Ectodermal cell (in vitro differentiated cells): ENCODE results near the gene GID4.

Experiments
- H3K27ac ChIP-seq: 2 replicates; pipeline ENCODE4 v1.7.0; 2013; ENCODE audit warnings: mild to moderate bottlenecking, low read depth, low read length; ENCODE audit not compliant: insufficient read depth, poor library complexity, severe bottlenecking
- H3K27me3 ChIP-seq: 2 replicates; pipeline ENCODE4 v1.7.0; 2013; ENCODE audit warnings: mild to moderate bottlenecking, low read length; ENCODE audit not compliant: insufficient read depth, control insufficient read depth, poor library complexity, severe bottlenecking
- H3K36me3 ChIP-seq: one replicate; pipeline ENCODE4 v1.7.0; 2013; ENCODE audit warnings: low read length; ENCODE audit not compliant: control insufficient read depth, insufficient read depth
- H3K4me1 ChIP-seq: one replicate; pipeline ENCODE4 v1.7.0; 2013; ENCODE audit warnings: low read length; ENCODE audit not compliant: control insufficient read depth, insufficient read depth
- H3K4me3 ChIP-seq: 2 replicates; pipeline ENCODE4 v1.7.0; 2013; ENCODE audit warnings: low read depth, low read length, control low read depth; ENCODE audit not compliant: insufficient read depth
- H3K9me3 ChIP-seq: 2 replicates; pipeline ENCODE4 v1.7.0; 2013; ENCODE audit warnings: mild to moderate bottlenecking, low read length, moderate library complexity; ENCODE audit not compliant: control insufficient read depth
- WGBS, 2 experiments: methylation state at CpG; one replicate each; pipeline ENCODE4 v1.1.7; 2013; ENCODE audit warnings: missing lambda C conversion rate in 2 of 2; 5-methylcytosine and 5-hydroxymethylcytosine counted together

GID4 gene

GRCh38 chr17:18070861-18071340, 31.7 kb downstream of the GID4 start:
- WGBS, 2 experiments, result 55% methylated on average over 8 of the region's 8 CpGs
- no peak overlapping the region for H3K27ac ChIP-seq

GRCh38 chr17:18071751-18072150, 32.5 kb downstream of the GID4 start:
- H3K9me3 ChIP-seq, result no peaks in the 10 kb centered on the region
- H3K4me3 ChIP-seq, result no peak overlapping the region
- H3K27me3 ChIP-seq, result no peaks in the 10 kb centered on the region
- peaks cover 5% of the 10 kb centered on the region for H3K4me1 ChIP-seq
- H3K27ac ChIP-seq, result no peak overlapping the region
- no peaks in the 10 kb centered on the region for H3K36me3 ChIP-seq

More at GRCh38 chr17:18070861-18071340, 31.7 kb downstream of the GID4 start:
- peaks cover 5% of the 10 kb centered on the region for H3K4me1 ChIP-seq
- H3K27me3 ChIP-seq, result no peaks in the 10 kb centered on the region
- H3K4me3 ChIP-seq, result no peak overlapping the region
- H3K9me3 ChIP-seq, result no peaks in the 10 kb centered on the region
- no peaks in the 10 kb centered on the region for H3K36me3 ChIP-seq

GRCh38 chr17:18074566-18075272, 35.5 kb downstream of the GID4 start:
- Histone ChIP-seq H3K36me3 (no peaks in the 10 kb centered on the region), H3K4me3 (no peak overlapping the region), H3K27me3 (no peaks in the 10 kb centered on the region), H3K4me1 (peaks cover 5% of the 10 kb centered on the region), H3K27ac (no peak overlapping the region), H3K9me3 (no peaks in the 10 kb centered on the region)
- WGBS, 2 experiments, result 91 to 95% methylated on average over 6 of the region's 6 CpGs

- WGBS, 2 experiments, result 90 to 91% methylated on average over 7 of the region's 7 CpGs
- Histone ChIP-seq H3K27me3 (no peaks in the 10 kb centered on the region), H3K4me3 (no peak overlapping the region), H3K4me1 (no peaks in the 10 kb centered on the region), H3K9me3 (no peaks in the 10 kb centered on the region), H3K27ac (no peak overlapping the region), H3K36me3 (no peaks in the 10 kb centered on the region)
Observed at GRCh38 chr17:18076936-18077335, 37.7 kb downstream of the GID4 start.

- H3K4me1 ChIP-seq, result no peaks in the 10 kb centered on the region
- no peak overlapping the region for H3K4me3 ChIP-seq
- no peaks in the 10 kb centered on the region for H3K27me3 ChIP-seq
- no peaks in the 10 kb centered on the region for H3K9me3 ChIP-seq
- H3K27ac ChIP-seq, result no peak overlapping the region
- WGBS, 2 experiments, result 92 to 98% methylated on average over 4 of the region's 4 CpGs
- H3K36me3 ChIP-seq, result no peaks in the 10 kb centered on the region
Observed at GRCh38 chr17:18079543-18079942, 40.3 kb downstream of the GID4 start.

GRCh38 chr17:18084256-18084655, 45.0 kb downstream of the GID4 start:
- 92 to 95% methylated on average over 3 to 4 of the region's 4 CpGs for WGBS, 2 experiments
- no peaks in the 10 kb centered on the region for H3K36me3 ChIP-seq
- no peak overlapping the region for H3K27ac ChIP-seq
- H3K9me3 ChIP-seq, result no peaks in the 10 kb centered on the region
- no peaks in the 10 kb centered on the region for H3K27me3 ChIP-seq
- H3K4me1 ChIP-seq, result no peaks in the 10 kb centered on the region
- no peak overlapping the region for H3K4me3 ChIP-seq

- Histone ChIP-seq H3K27me3 (no peaks in the 10 kb centered on the region), H3K4me3 (peak within 1 kb of the TSS; percentile 71), H3K4me1 (no peaks in the 10 kb centered on the region), H3K36me3 (no peaks in the 10 kb centered on the region), H3K27ac (no peak within 1 kb of the TSS), H3K9me3 (no peaks in the 10 kb centered on the region)
- 3% methylated on average over 52 of the region's 52 CpGs for WGBS, 2 experiments
Observed at GRCh38 chr17:18087610-18088491, 48.6 kb downstream of the GID4 start, which contains the start of gene DRG2. Gene DRG2, plus strand, starts transcription at chr17:18087948. Its CDS starts 76 bp downstream, at chr17:18088024.

GRCh38 chr17:18089613-18090012, 50.4 kb downstream of the GID4 start:
- no peaks in the 10 kb centered on the region for H3K4me1 ChIP-seq
- no peak overlapping the region for H3K27ac ChIP-seq
- no peaks in the 10 kb centered on the region for H3K27me3 ChIP-seq
- H3K4me3 ChIP-seq, result no peak overlapping the region
- H3K9me3 ChIP-seq, result no peaks in the 10 kb centered on the region
- 94 to 96% methylated on average over 2 of the region's 2 CpGs for WGBS, 2 experiments
- H3K36me3 ChIP-seq, result peaks cover 3% of the 10 kb centered on the region

GRCh38 chr17:18093616-18094408, 54.6 kb downstream of the GID4 start:
- no peaks in the 10 kb centered on the region for H3K9me3 ChIP-seq
- no peaks in the 10 kb centered on the region for H3K27me3 ChIP-seq
- WGBS, 2 experiments, result 87 to 89% methylated on average over 15 of the region's 15 CpGs
- peaks cover 10% of the 10 kb centered on the region for H3K36me3 ChIP-seq
- H3K27ac ChIP-seq, result no peak overlapping the region
- no peaks in the 10 kb centered on the region for H3K4me1 ChIP-seq
- H3K4me3 ChIP-seq, result no peak overlapping the region
